K562 (cell line): ENCODE data around the gene NIPSNAP3A. TPM values are rescaled to one million over a fixed set of nuclear protein-coding genes. Genes with fewer than 3 reads are reported as not detected.

Experiments
- ATAC-seq: fragments of 200-7000 bp; cut with Tn5 transposase; 3 replicates; pipeline ENCODE4 v1.9.1; 2020; ENCODE audit warnings: moderate library complexity
- BruUV-seq: library from RNA; stranded (reverse); fragments of 400-500 nt; replicated peaks from 2 replicates; lab custom pipeline; 2021; lab: Mats Ljungman, UMichigan
- CTCF ChIA-PET: fragments of 300-600 bp; formaldehyde crosslinking; extraction: SDS; loops from one replicate; lab custom pipeline; 2021; ENCODE audit warnings: low intra/inter-chr PET ratio; lab: Yijun Ruan, JAX
- POLR2A ChIA-PET: fragments of 300-600, 350-650 bp; sonication (Branson Sonifier 250); formaldehyde crosslinking; extraction: SDS; loops from one replicate; lab custom pipeline; 2021; ENCODE audit warnings: antibody characterized with exemption, inconsistent platforms; lab: Yijun Ruan, JAX
- DNase-seq, 4 experiments: peaks; one replicate each; pipeline versions ENCODE4 v3.0.0 to v3.0.0-alpha.2; 2011 to 2018; ENCODE audit warnings: low spot score in 3 of 4, mixed read lengths in 3 of 4; ENCODE audit errors: extremely low read depth in 1 of 4
- FAIRE-seq: peaks from 2 replicates; lab custom pipeline; 2011; peaks lifted over from hg19 to GRCh38; lab: Jason Lieb, UNC
- H2AFZ ChIP-seq: 2 replicates; pipeline ENCODE4 v1.6.0; 2011; ENCODE audit warnings: low read depth, low read length, control low read depth, inconsistent platforms
- H3K27ac ChIP-seq: fragments of 200-600 bp; 3 replicates; pipeline ENCODE4 v1.8.0; 2011; ENCODE audit warnings: low read depth, mild to moderate bottlenecking, control low read depth, inconsistent platforms, low read length, moderate library complexity, mixed read lengths; ENCODE audit errors: extremely low read depth
- H3K27me3 ChIP-seq, 2 experiments: fragments of 300-600 bp in 1 of 2; 2 replicates in 1 of 2; 3 replicates in 1 of 2; pipeline versions ENCODE4 v1.6.0 to v1.8.0; 2011; ENCODE audit warnings: inconsistent platforms in 2 of 2, low read length in 2 of 2, mild to moderate bottlenecking in 1 of 2, mixed read lengths in 1 of 2, moderate library complexity in 1 of 2; ENCODE audit not compliant: control insufficient read depth in 2 of 2, insufficient read depth in 2 of 2
- H3K36me3 ChIP-seq: fragments of 300-600 bp; 3 replicates; pipeline ENCODE4 v1.8.0; 2011; ENCODE audit warnings: mild to moderate bottlenecking, low read length, inconsistent platforms; ENCODE audit not compliant: control insufficient read depth, insufficient read depth
- H3K4me1 ChIP-seq, 2 experiments: fragments of 200-600 bp in 1 of 2; replicated peaks in 1 of 2; 2 replicates in 1 of 2; 3 replicates in 1 of 2; pipeline versions ENCODE4 v1.5.1 to v1.8.0; 2011; ENCODE audit warnings: inconsistent platforms in 2 of 2, low read length in 2 of 2, mild to moderate bottlenecking in 1 of 2, mixed read lengths in 1 of 2, moderate library complexity in 1 of 2; ENCODE audit not compliant: control insufficient read depth in 2 of 2, insufficient read depth in 2 of 2
- H3K4me2 ChIP-seq: 2 replicates; pipeline ENCODE4 v1.6.1; 2011; ENCODE audit warnings: low read length, control low read depth, inconsistent platforms, mixed read lengths; ENCODE audit not compliant: insufficient read depth
- H3K4me3 ChIP-seq: fragments of 200-600 bp; sonication (generic), shearing (Covaris generic); 2 replicates; pipeline ENCODE4 v1.5.1; 2016; ENCODE audit warnings: control low read depth, inconsistent platforms
- H3K79me2 ChIP-seq: fragments of 200-600 bp; 3 replicates; pipeline ENCODE4 v1.8.0; 2011; ENCODE audit warnings: low read length, inconsistent platforms; ENCODE audit not compliant: control insufficient read depth, insufficient read depth
- H3K9ac ChIP-seq, 2 experiments: 2 replicates each; pipeline versions ENCODE4 v1.6.0 to v1.6.1; 2011; ENCODE audit warnings: low read depth in 2 of 2, low read length in 2 of 2, control low read depth in 1 of 2, inconsistent platforms in 1 of 2, mild to moderate bottlenecking in 1 of 2, mixed read lengths in 1 of 2; ENCODE audit not compliant: insufficient read depth in 1 of 2
- H3K9me1 ChIP-seq: one replicate; pipeline ENCODE4 v1.6.0; 2011; ENCODE audit warnings: inconsistent platforms, mild to moderate bottlenecking, low read length, moderate library complexity; ENCODE audit not compliant: control insufficient read depth, insufficient read depth
- H3K9me3 ChIP-seq: replicated peaks from 2 replicates; pipeline ENCODE4 v1.5.1; 2011; ENCODE audit warnings: low read depth, low read length, inconsistent platforms; ENCODE audit not compliant: control insufficient read depth, insufficient read depth
- H4K20me1 ChIP-seq: replicated peaks from 2 replicates; pipeline ENCODE4 v1.6.1; 2011; ENCODE audit warnings: low read length, inconsistent platforms, mixed read lengths; ENCODE audit not compliant: control insufficient read depth, insufficient read depth
- BRCA1 ChIP-seq, 2 experiments: fragments of 450-650 bp in 1 of 2; sonication (generic) in 1 of 2; formaldehyde crosslinking in 1 of 2; IDR thresholded peaks; 2 replicates each; pipeline versions ENCODE4 v1.5.0 to v1.6.1; 2017 to 2020; ENCODE audit warnings: mild to moderate bottlenecking in 1 of 2, missing genetic modification reagents in 1 of 2
- CEBPG ChIP-seq, 3 experiments: fragments of 200-800 bp in 1 of 3; sonication (Bioruptor generic) in 1 of 3; sonication (generic) in 1 of 3; formaldehyde crosslinking in 1 of 3; IDR thresholded peaks in 2 of 3; conservative IDR thresholded peaks in 1 of 3; 2 replicates each; pipeline versions ENCODE4 v1.6.1 to v1.8.0; 2016 to 2022; ENCODE audit warnings: missing compliant biosample characterization in 2 of 3, missing genetic modification characterization in 2 of 3, mild to moderate bottlenecking in 1 of 3, missing genetic modification reagents in 1 of 3
- CREB1 ChIP-seq, 2 experiments: sonication (generic) in 1 of 2; formaldehyde crosslinking in 1 of 2; IDR thresholded peaks; 2 replicates each; pipeline versions ENCODE4 v1.6.1 to v1.8.0; 2012 to 2022; ENCODE audit warnings: inconsistent platforms in 1 of 2, mild to moderate bottlenecking in 1 of 2, missing genetic modification reagents in 1 of 2, moderate library complexity in 1 of 2
- EP400 ChIP-seq: fragments of 450-650 bp; IDR thresholded peaks from 2 replicates; pipeline ENCODE4 v1.6.1; 2017; ENCODE audit warnings: antibody characterized with exemption, mild to moderate bottlenecking, moderate library complexity
- LEF1 ChIP-seq: fragments of 450-650 bp; IDR thresholded peaks from 2 replicates; pipeline ENCODE4 v1.6.1; 2016; ENCODE audit warnings: mild to moderate bottlenecking
- MAFK ChIP-seq: IDR thresholded peaks from 2 replicates; pipeline ENCODE4 v1.6.1; 2011; ENCODE audit warnings: low read length, improper control_type of control experiment
- NFIC ChIP-seq: fragments of 450-650 bp; IDR thresholded peaks from 2 replicates; pipeline ENCODE4 v1.6.1; 2017; ENCODE audit warnings: mild to moderate bottlenecking, inconsistent platforms
- RAD21 ChIP-seq, 2 experiments: fragments of 250-450 bp in 1 of 2; fragments of 450-650 bp in 1 of 2; sonication (Bioruptor Pico) in 1 of 2; formaldehyde crosslinking in 1 of 2; IDR thresholded peaks in 1 of 2; conservative IDR thresholded peaks in 1 of 2; 2 replicates each; pipeline versions ENCODE4 v1.4.0 to v1.8.0; 2020 to 2022; ENCODE audit warnings: mild to moderate bottlenecking in 2 of 2, moderate library complexity in 1 of 2
- SOX6 ChIP-seq: fragments of 450-650 bp; IDR thresholded peaks from 2 replicates; pipeline ENCODE4 v1.6.1; 2014; ENCODE audit warnings: mild to moderate bottlenecking
- TEAD1 ChIP-seq, 2 experiments: fragments of 450-650 bp in 1 of 2; sonication (generic) in 1 of 2; formaldehyde crosslinking; IDR thresholded peaks; 2 replicates each; pipeline versions ENCODE4 v1.4.0 to v1.8.0; 2020 to 2022; ENCODE audit warnings: mild to moderate bottlenecking in 2 of 2, missing genetic modification reagents in 1 of 2
- VEZF1 ChIP-seq: fragments of 200-800 bp; sonication (Bioruptor generic); IDR thresholded peaks from 2 replicates; pipeline ENCODE4 v1.6.1; 2017; ENCODE audit warnings: missing genetic modification characterization, missing compliant biosample characterization
- ZBTB5 ChIP-seq: fragments of 450-650 bp; IDR thresholded peaks from 2 replicates; pipeline ENCODE4 v1.6.1; 2017; ENCODE audit warnings: antibody characterized with exemption
- ZFP36 ChIP-seq: fragments of 150-350 bp; IDR thresholded peaks from 2 replicates; pipeline ENCODE4 v1.6.1; 2018; ENCODE audit warnings: low read length, low read depth; ENCODE audit not compliant: partially characterized antibody
- ZFPM2 ChIP-seq: fragments of 250-450 bp; sonication (Bioruptor Pico); IDR thresholded peaks from 2 replicates; pipeline ENCODE4 v1.5.1; 2022; ENCODE audit warnings: mild to moderate bottlenecking
- ZNF197 ChIP-seq: fragments of 200-800 bp; sonication (Bioruptor generic); IDR thresholded peaks from 2 replicates; pipeline ENCODE4 v1.6.1; 2016; ENCODE audit warnings: low read depth, missing genetic modification characterization, missing compliant biosample characterization
- ZNF239 ChIP-seq: fragments of 250-450 bp; sonication (Bioruptor Pico); IDR thresholded peaks from 2 replicates; pipeline ENCODE4 v1.4.0; 2020; ENCODE audit warnings: mild to moderate bottlenecking
- WGBS: fragments of 100-300 bp; shearing (Covaris generic); methylation state at CpG from one replicate; pipeline ENCODE4 v1.1.6; 2016; ENCODE audit warnings: low coverage, mixed read lengths; ENCODE audit not compliant: insufficient coverage; ENCODE audit errors: missing lambda C conversion rate; 5-methylcytosine and 5-hydroxymethylcytosine counted together
- in situ Hi-C: fragments of 300-500 bp; cut with MboI; formaldehyde crosslinking; loops from 4 replicates; pipeline ENCODE4 v1.15.0; 2018; ENCODE audit warnings: inconsistent platforms, mixed read lengths
- intact Hi-C: fragments of 100-400 bp; cut with micrococcal nuclease; formaldehyde crosslinking; loops from 2 replicates; pipeline ENCODE4 v1.14.2; 2022
- polyA plus RNA-seq, 8 experiments: library from polyadenylated mRNA; depleted of rRNA in 4 of 8; stranded (reverse) in 5 of 8; unstranded in 3 of 8; fragments of >200 nt; fragmentation: Nextera tagmentation in 2 of 8; fragmentation: Illumina TruSeq in 1 of 8; extraction: Ambion mirVana in 2 of 8; extraction: Trizol in 1 of 8; gene quantifications; 2 replicates each; pipeline versions ENCODE4 v1.2.1 to v1.2.3, GENCODE V29; 2011 to 2014; ENCODE audit warnings: inconsistent platforms in 1 of 8, missing spikeins in 1 of 8
- total RNA-seq, 7 experiments: library from RNA; depleted of rRNA in 6 of 7; stranded (reverse); fragments of >200 nt in 6 of 7; fragmentation: Illumina TruSeq in 2 of 7; extraction: Trizol in 2 of 7; gene quantifications; 2 replicates each; pipeline versions ENCODE4 v1.2.1 to v1.2.3, GENCODE V29; 2011 to 2021; ENCODE audit warnings: low replicate concordance in 1 of 7

Gene NIPSNAP3A
- total and polyA plus RNA-seq, 9 of the 15 experiments (the other 6 are each of a cell fraction or from before 2014, with no cell fraction given): 25.3 to 132 (median 40.5) TPM

- FAIRE-seq (peak; percentile 98), DNase-seq (peak; percentile 20 to 90 (median 52)), ATAC-seq (peak; percentile 92)
- H3K27ac ChIP-seq: peak overlapping the region; percentile 79
- H3K4me2 ChIP-seq: peak overlapping the region; percentile 64
- intact Hi-C loops: loop anchor here (2.0 kb wide), 1 partner anchor 28 kb away; the partner anchor contains the start of gene NIPSNAP3A
- H3K27me3 ChIP-seq: no peaks in the 10 kb centered on the region
- peak overlapping the region in 1 of 2 experiments; percentile 51; a peak in 2 of 4 replicates for H3K9ac ChIP-seq
- BruUV-seq: TSS peak; percentile 80
- POLR2A ChIA-PET: interaction anchor here (0.8 to 1.0 kb wide), 3 partner anchors 11 to 27 kb away, joined by 3 to 4 read pairs (median 4); partner anchors contain the start of gene NIPSNAP3B
- H2AFZ ChIP-seq: peak overlapping the region; percentile 80
- H3K9me3 ChIP-seq: no peaks in the 10 kb centered on the region
- no peaks in the 10 kb centered on the region; the same call in 2 of the 3 replicates for H3K36me3 ChIP-seq
- CTCF ChIA-PET: no interaction called here
- 30% methylated on average over 10 of the region's 11 CpGs for WGBS
- H3K79me2 ChIP-seq: no peaks in the 10 kb centered on the region
- peaks cover 9 to 22% of the 10 kb centered on the region in 2 experiments for H3K4me1 ChIP-seq
- no peaks in the 10 kb centered on the region for H4K20me1 ChIP-seq
- no peak overlapping the region for H3K4me3 ChIP-seq
- no peaks in the 10 kb centered on the region for H3K9me1 ChIP-seq
- in situ Hi-C loops: no loop called here
- no peak for TF ChIP-seq BRCA1 (IDR thresholded peaks at IDR 0.05)
- no peak for TF ChIP-seq BRCA1 (CRISPR knock-in tag; IDR thresholded peaks at IDR 0.05)
- TF ChIP-seq LEF1: peak; percentile 90; the same call in 1 of the 2 replicates
- peak; percentile 71 for TF ChIP-seq CREB1 (IDR thresholded peaks at IDR 0.05)
- TF ChIP-seq CREB1 (CRISPR knock-in tag; IDR thresholded peaks at IDR 0.05): peak; percentile 54; the same call in 1 of the 2 replicates
- TF ChIP-seq ZBTB5: peak; percentile 17; the same call in 1 of the 2 replicates
- peak; percentile 41; the same call in 1 of the 2 replicates for TF ChIP-seq ZNF197 (CRISPR knock-in tag)
- TF ChIP-seq RAD21 (CRISPR knock-in tag; conservative IDR thresholded peaks at IDR 0.05 in 1 of 2, IDR thresholded peaks at IDR 0.05 in 1 of 2): 0 out of 4 replicates have a peak, but pooled peaks of 1 of the 2 experiments have one; percentile 6
- peak; percentile 70; the same call in 1 of the 2 replicates for TF ChIP-seq EP400
- 0 out of 2 replicates have a peak, but pooled peaks have one; percentile 5 for TF ChIP-seq CEBPG (CRISPR knock-in tag; IDR thresholded peaks at IDR 0.05)
- peak in 1 of 2 experiments; percentile 64; a peak in 2 of 4 replicates for TF ChIP-seq CEBPG (tag; conservative IDR thresholded peaks at IDR 0.05 in 1 of 2, IDR thresholded peaks at IDR 0.05 in 1 of 2)
- 0 out of 4 replicates have a peak, but pooled peaks of 1 of the 2 experiments have one; percentile 47 for TF ChIP-seq TEAD1 (CRISPR knock-in tag; IDR thresholded peaks at IDR 0.05)
- TF ChIP-seq ZFPM2 (CRISPR knock-in tag): no peak
- peak; percentile 57; the same call in 1 of the 2 replicates for TF ChIP-seq ZNF239 (CRISPR knock-in tag)
- TF ChIP-seq MAFK: peak; percentile 4; the same call in 1 of the 2 replicates
- TF ChIP-seq ZFP36: no peak
- TF ChIP-seq VEZF1 (CRISPR knock-in tag): peak; percentile 65; the same call in 1 of the 2 replicates
- TF ChIP-seq SOX6: peak; percentile 87
- TF ChIP-seq NFIC: peak; percentile 44; the same call in 1 of the 2 replicates
These were observed 27.5 kb downstream of the NIPSNAP3A start for GRCh38 chr9:104774831-104775573.
